HG03108 (cell line): ENCODE data around the gene CYS1.
"Not testable (repeated sequence)": the region's sequence is repeated elsewhere in the genome, so short reads cannot be mapped to it uniquely, and the experiment has no call there.

Experiments used
- ATAC-seq: cut with Tn5 transposase; IDR thresholded peaks from one replicate; pipeline ENCODE4 v1.9.1; 2021; ENCODE audit warnings: moderate library complexity; ENCODE audit not compliant: unreplicated experiment

Gene CYS1

DNA sequence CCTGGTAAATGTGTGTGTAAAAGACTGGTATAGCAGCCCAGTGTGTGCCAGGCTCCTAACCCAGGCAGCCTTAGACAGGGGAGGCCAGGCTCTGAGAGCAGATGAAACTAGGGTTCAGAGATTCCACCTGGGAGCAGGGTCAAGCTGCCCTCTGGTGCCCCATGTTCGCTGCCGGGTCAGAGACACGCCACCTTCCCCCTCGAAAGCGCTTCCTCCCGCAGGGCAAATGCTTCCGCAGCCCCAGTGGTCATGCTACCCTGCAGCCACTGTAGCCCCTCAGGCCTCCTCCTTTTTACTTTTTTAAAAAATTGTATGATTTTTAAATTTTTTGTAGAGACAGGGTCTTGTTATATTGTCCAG, 47.5 kb downstream of the CYS1 start:
- no peak for ATAC-seq

- ATAC-seq: no peak
Observed at GRCh38 chr2:10031886-10032745, 48.1 kb downstream of the CYS1 start.

- not testable (repeated sequence) for ATAC-seq
Observed at GRCh38 chr2:10030798-10031197, 49.4 kb downstream of the CYS1 start.

DNA sequence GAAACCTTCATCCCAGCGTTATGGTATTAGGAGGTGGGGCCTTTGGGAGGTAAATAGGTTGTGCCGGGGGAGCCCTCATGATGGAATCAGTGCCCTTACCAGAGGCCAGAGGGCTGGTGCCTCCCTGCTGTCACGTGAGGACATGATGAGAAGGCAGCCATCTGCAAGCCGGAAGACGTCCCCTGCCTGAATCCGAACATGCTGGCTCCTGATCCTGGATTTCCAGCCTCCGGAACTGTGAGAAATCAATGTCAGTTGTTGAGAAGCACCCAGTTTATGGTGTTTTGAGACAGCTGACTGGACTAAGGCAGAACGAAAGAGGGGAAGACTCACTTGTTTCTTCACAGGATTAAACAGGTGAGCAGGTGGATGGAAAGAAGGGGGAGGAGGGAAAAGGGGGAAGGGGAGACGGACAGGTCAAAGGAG, 49.9 kb downstream of the CYS1 start:
- ATAC-seq: no peak

DNA sequence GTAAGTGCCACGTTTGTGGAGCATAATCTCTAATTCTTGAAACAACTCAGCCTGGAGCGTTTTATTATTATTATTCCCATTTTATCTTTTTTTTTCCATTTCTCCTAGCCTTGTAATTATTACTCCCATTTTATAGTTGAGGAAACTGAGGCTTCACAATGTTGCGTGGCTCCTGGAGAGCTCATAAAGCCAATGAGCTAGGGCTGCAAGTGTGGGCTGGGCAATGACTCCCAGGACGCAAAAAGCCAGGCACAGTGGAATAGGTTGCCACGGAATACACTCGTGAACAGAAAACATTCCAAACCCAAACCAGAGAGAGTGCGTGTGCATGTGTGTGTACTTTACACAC, 50.4 kb downstream of the CYS1 start:
- ATAC-seq: no peak

GRCh38 chr2:10028988-10029874, 51.0 kb downstream of the CYS1 start:
- peak; percentile 83 for ATAC-seq

GRCh38 chr2:10028407-10028987, 51.7 kb downstream of the CYS1 start:
- ATAC-seq: no peak

DNA sequence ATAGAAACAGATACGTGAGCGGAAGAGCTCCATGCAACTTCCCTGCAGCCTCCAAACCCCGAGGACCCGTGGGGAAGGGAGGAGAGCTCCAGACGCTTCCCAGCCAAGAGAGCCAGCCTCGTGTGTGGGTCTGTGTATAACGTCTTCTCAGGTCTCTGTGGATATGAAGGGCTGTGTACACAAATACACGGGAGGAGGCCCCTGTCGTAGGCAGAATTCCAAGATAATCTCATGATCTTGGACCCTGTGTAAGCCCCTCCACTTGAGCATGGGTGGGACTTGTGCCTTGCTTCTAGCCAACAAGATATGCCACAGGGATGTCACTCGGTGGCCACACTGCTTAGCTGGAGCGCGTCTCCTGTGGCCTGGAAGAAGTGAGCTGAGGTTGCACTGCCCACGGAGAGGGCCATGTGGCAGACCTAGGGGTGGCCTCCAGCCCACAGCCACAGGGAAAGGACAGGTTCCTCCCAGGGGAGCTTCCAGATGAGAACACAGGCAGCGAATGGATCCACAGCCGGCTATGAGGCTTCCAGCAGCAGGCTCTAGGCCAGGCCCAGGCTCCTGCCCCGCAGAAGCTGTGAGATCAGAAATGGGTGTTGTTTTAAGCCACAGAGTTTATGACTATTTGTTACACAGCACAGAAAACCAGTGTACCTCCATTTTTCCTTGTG, 52.4 kb downstream of the CYS1 start:
- ATAC-seq: no peak

GRCh38 chr2:10026940-10027569, 53.2 kb downstream of the CYS1 start:
- ATAC-seq: no peak

- ATAC-seq: no peak
Observed at GRCh38 chr2:10022966-10023662, 57.1 kb downstream of the CYS1 start.

DNA sequence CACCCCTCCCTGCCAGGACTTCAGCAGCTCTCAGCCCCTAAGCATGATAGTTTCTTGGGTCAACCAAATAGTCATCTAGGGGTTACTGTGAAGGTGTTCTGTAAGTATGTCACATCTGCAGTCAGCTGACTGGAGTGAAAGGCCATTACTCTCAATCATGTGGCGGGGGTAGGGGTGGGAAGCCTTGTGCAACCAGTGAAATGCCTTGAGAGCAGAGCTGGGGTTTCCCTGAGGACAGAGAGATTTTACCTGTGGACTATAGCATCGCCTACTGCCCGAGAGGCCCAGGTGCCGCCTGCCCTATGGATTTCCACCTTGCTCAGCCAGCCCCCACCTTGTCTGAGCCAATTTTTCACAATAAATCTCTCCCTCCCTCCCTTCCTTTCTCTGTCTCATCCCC, 57.8 kb downstream of the CYS1 start:
- ATAC-seq: no peak

DNA sequence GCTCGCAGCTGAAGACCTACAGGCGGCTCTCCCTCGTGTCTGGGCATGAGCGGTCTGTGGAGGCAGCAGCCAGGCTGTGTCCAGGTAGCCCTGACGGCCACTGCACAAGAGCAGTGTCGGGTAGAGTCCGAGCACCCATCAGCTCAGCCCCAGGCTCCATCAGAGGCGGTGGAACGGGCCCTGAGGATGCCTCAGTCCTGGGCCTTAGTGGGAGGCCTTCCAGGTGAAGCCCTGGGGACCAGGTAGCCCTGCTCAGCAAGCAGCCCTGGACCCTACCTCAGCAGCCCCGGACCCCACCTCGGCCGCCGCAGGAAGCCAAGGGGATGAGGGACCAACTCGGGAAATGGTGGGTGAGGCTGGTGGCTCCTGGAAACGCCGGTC, 58.2 kb downstream of the CYS1 start:
- ATAC-seq: no peak

DNA sequence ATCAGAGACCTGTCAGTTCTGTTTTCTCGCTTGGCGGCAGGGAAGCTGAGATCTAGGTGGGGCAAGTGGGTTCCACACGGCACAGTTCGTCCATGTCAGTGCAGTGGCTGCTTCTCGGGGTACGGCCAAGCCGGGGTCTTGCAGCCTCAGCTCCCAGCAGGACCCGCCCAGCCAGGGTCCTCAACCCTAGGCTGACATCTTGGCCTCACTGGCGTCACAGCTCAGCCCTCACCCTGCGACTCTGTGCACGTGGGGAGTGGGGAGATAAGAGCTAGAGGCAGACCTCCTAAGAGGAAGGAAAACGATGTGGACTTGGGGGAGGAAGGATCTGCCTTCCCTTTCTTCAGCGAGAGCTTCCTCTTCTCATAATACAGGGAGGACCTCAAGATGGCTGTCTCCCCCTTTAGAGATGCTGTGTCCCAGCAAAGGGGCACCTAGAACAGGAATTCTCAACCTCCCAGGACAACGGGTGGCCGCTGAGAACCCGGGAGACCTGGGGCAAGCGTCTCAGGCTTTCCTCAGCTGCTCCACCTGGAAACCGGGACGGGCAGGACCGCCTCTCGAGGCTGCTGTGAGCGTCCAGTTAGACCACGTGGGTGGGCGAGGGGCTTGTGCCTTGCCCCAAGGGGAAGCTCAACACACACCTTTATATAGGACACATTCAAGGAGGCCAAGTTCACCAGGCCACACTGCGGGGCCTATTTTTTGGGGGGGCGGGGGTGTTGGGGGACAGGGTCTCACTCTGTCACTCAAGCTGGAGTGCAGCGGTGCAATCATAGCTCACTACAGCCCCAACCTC, 60.4 kb downstream of the CYS1 start:
- ATAC-seq: no peak

DNA sequence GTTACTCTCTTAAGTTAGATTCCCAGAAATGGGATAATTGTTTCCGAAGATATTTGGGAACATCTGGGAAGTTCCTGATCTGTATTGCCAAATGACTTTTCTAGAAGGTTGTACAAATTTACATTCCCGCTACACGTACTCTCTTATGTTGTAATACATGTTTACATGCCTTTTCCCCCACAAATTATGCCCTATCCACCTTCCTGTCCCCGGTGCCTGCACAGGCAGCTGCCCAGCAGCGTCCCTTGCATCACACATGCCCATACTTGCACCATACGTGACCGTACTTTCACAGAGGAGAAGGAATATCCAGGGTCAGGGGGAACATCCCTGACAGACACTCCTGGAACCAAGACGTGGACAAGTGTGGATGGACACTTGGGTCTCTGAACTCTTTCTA, 61.0 kb downstream of the CYS1 start:
- no peak for ATAC-seq

DNA sequence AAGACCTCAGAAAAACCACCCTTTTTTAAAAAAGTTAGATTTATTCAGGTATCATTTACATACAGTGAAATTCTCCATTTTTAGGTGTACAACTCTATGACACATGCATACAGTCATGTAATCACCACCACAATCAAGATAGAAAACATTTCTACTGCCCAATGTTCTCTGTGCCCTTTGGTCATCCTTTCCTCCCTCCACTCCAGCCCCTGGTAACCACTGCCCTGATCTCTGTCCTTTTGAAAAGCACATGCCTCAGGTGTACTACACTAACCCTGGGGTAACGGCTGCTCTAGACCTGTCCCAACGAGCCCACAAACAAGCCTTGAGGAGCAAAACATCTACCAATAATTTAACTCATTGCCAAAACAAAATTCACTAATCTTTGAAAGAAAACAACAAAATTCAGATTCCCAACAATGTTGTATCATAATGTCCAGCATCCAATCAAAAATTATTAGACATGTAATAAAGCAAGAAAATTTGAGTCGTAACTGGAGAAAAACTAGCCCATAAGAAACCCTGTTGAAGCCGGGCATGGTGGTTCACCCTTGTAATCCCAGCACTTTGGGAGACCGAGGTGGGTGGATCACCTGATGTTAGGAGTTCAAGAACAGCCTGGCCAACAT, 62.8 kb downstream of the CYS1 start:
- ATAC-seq: no peak

DNA sequence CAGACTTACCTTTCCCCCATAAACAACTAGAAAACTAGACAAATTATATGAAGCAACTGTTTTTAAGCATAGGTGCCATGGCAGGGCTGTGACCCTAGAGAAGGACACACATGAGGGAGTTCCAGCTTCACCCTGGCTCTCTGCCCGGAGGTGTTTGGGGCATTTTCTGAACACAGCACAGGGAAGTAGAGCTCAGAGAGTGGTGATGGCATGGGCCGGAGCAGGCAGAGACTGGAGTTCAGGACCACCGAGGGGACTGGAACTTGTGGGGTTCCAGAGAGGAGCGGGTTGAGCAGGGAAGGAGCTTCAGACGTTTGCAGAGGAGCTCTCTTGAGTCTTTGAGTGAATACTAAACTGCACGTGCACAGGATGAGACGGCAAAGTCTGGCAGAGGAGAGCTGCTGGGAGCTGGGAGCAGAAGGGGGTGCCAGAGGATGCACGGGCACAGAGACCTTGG, 63.4 kb downstream of the CYS1 start:
- no peak for ATAC-seq

- ATAC-seq: no peak
Observed at GRCh38 chr2:10016001-10016801, 64.0 kb downstream of the CYS1 start.

DNA sequence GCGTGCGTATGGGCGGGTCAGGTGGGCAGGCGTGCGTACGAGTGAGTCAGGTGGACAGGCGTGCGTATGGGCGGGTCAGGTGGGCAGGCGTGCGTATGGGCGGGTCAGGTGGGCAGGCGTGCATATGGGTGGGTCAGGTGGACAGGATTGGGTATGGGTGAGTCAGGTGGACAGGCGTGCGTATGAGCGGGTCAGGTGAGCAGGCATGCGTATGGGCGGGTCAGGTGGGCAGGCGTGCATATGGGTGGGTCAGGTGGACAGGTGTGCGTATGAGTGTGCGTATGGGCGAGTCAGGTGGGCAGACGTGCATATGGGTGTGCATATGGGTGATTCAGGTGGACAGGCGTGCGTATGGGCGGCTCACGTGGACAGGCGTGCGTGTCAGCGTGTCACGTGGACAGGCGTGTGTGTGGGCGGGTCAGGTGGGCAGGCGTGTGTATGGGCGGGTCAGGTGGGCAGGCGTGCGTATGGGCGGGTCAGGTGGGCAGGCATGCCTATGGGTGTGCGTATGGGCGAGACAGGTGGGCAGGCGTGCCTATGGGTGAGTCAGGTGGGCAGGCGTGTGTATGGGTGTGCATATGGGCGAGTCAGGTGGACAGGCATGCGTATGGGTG, 64.7 kb downstream of the CYS1 start:
- ATAC-seq: not testable (repeated sequence)
